Neutrophil (primary cell): ENCODE measurements around the gene HMGA1.
A peak's percentile ranks its signal among the peaks of the same experiment; 100 is the strongest.

Experiments
- H3K27ac ChIP-seq: fragments of 200-600 bp; sonication (generic); 2 replicates; pipeline ENCODE4 v1.5.1; 2016; ENCODE audit warnings: mild to moderate bottlenecking, moderate library complexity
- H3K27me3 ChIP-seq: fragments of 200-600 bp; sonication (generic); 2 replicates; pipeline ENCODE4 v1.6.0; 2016; ENCODE audit warnings: mild to moderate bottlenecking
- H3K36me3 ChIP-seq: fragments of 200-600 bp; sonication (generic); 2 replicates; pipeline ENCODE4 v1.5.1; 2017
- H3K4me1 ChIP-seq, 2 experiments: fragments of 200-600 bp in 1 of 2; sonication (generic) in 1 of 2; 1 replicate in 1 of 2; 2 replicates in 1 of 2; pipeline versions ENCODE4 v1.5.1 to v1.6.1; 2013 to 2016; ENCODE audit warnings: low read depth in 1 of 2, low read length in 1 of 2, mild to moderate bottlenecking in 1 of 2, moderate library complexity in 1 of 2; ENCODE audit not compliant: control insufficient read depth in 1 of 2, insufficient read depth in 1 of 2
- H3K4me3 ChIP-seq, 2 experiments: fragments of 200-600 bp in 1 of 2; sonication (generic) in 1 of 2; 1 replicate in 1 of 2; 2 replicates in 1 of 2; pipeline ENCODE4 v1.5.1; 2013 to 2016; ENCODE audit warnings: low read depth in 1 of 2, low read length in 1 of 2, mild to moderate bottlenecking in 1 of 2, moderate library complexity in 1 of 2
- H3K9me3 ChIP-seq: fragments of 200-600 bp; sonication (generic); 2 replicates; pipeline ENCODE4 v1.5.1; 2016
- TF ChIP-seq, protein P1 (sequence below): fragments of 200-600 bp; sonication (generic); IDR thresholded peaks from 2 replicates; pipeline ENCODE4 v1.5.1; 2016; ENCODE audit warnings: antibody characterized with exemption

The HMGA1 gene

DNA sequence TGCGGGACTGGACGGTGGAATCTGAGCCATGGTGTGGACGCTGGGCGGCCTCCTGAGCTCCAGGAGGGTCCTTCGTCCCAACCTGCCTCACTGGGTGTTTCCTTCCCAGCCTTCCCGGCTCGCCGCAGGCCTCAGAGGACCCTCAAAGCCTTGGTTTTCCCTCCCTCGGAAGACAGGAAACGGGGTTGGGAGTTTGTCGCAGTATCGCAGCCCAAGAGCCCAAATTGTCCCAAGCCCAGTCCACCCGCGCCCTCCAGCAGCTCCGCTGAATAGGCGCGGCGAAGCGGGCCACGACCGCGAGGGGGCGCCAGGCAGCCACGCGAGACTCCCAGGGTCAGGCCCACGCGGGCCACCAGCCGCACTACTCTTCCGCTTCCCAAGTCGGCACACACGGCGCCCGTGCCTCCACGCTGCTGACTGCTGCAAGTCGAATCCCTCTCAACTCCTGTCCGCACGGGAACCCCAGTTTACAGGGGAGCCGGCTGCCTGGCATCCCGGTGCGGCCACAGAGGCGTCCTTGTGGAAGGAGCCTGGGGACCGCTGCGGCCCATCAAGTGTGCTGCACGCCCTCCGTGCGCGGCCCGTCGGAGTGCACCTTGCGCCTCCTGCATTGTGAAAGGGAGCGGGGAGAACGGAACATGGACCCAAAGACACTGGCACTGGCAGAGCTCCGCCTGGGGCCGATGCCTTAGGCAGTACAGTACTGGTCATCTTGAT, 40.4 kb upstream of the HMGA1 start:
- H3K9me3 ChIP-seq: no peaks in the 10 kb centered on the region
- peaks cover 15% of the 10 kb centered on the region for H3K27me3 ChIP-seq
- no peaks in the 10 kb centered on the region for H3K36me3 ChIP-seq
- peak overlapping the region; percentile 55 to 69 for H3K4me3 ChIP-seq
- H3K27ac ChIP-seq: peak overlapping the region; percentile 14
- TF ChIP-seq, protein P1, sequence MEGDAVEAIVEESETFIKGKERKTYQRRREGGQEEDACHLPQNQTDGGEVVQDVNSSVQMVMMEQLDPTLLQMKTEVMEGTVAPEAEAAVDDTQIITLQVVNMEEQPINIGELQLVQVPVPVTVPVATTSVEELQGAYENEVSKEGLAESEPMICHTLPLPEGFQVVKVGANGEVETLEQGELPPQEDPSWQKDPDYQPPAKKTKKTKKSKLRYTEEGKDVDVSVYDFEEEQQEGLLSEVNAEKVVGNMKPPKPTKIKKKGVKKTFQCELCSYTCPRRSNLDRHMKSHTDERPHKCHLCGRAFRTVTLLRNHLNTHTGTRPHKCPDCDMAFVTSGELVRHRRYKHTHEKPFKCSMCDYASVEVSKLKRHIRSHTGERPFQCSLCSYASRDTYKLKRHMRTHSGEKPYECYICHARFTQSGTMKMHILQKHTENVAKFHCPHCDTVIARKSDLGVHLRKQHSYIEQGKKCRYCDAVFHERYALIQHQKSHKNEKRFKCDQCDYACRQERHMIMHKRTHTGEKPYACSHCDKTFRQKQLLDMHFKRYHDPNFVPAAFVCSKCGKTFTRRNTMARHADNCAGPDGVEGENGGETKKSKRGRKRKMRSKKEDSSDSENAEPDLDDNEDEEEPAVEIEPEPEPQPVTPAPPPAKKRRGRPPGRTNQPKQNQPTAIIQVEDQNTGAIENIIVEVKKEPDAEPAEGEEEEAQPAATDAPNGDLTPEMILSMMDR: peak; percentile 98
- H3K4me1 ChIP-seq: peaks cover 9 to 11% of the 10 kb centered on the region in 2 experiments

DNA sequence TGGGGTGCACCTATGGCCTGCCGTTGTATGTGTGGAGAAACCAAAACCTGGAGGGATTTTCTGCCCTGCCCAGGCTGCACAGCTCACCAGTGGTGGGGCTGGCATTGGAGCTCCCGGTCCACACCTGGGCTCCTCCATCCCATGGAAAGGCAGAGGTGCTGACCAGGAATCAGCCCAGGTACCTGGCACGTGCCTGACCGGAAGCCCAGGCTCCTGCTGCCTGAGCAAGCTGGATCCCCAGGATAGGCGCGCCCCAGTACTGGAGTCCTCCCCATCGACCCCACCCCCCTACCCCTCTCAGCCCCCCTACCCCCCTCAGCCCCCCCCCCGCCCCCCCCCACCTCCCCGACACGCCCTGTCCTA, 39.9 kb upstream of the HMGA1 start:
- Histone ChIP-seq H3K27ac (no peak overlapping the region), H3K4me3 (peak overlapping the region; percentile 55 to 69), H3K9me3 (no peaks in the 10 kb centered on the region), H3K36me3 (no peaks in the 10 kb centered on the region), H3K4me1 (peaks cover 9 to 11% of the 10 kb centered on the region in 2 experiments), H3K27me3 (peaks cover 15% of the 10 kb centered on the region)
- TF ChIP-seq, protein P1: no peak

DNA sequence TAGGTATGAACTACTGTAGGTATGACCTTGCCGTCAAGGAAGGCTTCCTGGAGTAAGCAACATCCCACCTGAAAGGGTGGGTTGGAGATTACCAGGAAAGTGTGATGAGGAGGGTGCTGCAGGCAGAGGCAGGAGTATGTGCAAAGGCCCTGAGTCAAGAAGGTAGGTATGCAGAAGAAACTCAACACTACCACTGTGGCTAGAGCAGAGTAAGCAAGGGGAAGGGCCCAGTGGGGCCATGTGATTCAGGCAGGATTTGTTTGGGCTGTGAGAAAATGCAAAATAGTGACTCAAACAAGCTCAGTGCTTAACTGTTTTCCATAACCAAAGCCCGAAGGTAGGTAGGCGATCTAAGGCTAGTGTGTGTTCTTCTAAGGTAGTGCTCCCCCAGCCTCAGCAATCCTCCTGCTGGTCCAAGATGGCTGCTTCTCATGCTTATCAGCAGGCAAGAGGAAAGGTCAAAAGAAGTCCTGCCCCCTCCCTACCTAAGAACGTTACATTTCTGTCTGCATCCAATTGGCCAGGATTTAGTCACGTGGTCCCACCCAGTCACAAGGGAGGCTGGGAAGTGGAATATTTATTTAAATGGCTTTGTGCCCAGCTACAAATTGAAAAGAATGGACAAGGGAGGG, 36.2 kb upstream of the HMGA1 start:
- H3K27ac ChIP-seq: no peak overlapping the region
- no peak overlapping the region for H3K4me3 ChIP-seq
- no peaks in the 10 kb centered on the region for H3K9me3 ChIP-seq
- H3K27me3 ChIP-seq: peaks cover 15% of the 10 kb centered on the region
- peaks cover 9 to 11% of the 10 kb centered on the region in 2 experiments for H3K4me1 ChIP-seq
- TF ChIP-seq, protein P1: no peak
- H3K36me3 ChIP-seq: no peaks in the 10 kb centered on the region

DNA sequence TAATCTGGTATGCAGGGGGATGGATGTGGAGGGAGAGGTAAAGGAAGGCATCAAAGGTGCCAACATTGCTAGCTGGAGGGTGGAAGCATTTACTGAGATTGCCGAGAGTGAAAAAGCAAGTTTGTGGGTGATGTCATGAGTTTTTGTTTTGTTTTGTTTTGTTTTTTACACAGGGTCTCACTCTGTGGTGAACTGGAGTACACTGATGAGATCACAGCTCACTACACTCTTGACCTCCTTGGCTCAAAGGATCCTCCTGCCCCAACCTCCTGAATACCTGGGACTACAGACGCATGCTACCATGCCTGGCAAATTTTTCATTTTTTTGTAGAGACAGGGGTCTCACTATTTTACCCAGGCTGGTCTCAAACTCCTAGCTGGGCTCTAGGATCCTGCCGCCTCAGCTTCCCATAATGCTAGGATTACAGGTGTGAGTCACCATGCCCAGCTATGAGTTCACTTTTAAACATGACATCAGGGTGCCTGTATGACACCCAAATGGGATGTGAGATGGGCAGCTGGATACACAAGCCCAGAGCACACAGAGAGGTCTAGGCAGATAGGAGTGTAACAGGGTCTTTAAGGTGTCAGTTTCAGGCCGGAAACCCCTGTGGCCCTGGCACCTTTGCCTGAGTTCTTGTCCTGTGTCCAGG, 35.1 kb upstream of the HMGA1 start:
- Histone ChIP-seq H3K27ac (no peak overlapping the region), H3K9me3 (no peaks in the 10 kb centered on the region)
- TF ChIP-seq, protein P1: no peak

DNA sequence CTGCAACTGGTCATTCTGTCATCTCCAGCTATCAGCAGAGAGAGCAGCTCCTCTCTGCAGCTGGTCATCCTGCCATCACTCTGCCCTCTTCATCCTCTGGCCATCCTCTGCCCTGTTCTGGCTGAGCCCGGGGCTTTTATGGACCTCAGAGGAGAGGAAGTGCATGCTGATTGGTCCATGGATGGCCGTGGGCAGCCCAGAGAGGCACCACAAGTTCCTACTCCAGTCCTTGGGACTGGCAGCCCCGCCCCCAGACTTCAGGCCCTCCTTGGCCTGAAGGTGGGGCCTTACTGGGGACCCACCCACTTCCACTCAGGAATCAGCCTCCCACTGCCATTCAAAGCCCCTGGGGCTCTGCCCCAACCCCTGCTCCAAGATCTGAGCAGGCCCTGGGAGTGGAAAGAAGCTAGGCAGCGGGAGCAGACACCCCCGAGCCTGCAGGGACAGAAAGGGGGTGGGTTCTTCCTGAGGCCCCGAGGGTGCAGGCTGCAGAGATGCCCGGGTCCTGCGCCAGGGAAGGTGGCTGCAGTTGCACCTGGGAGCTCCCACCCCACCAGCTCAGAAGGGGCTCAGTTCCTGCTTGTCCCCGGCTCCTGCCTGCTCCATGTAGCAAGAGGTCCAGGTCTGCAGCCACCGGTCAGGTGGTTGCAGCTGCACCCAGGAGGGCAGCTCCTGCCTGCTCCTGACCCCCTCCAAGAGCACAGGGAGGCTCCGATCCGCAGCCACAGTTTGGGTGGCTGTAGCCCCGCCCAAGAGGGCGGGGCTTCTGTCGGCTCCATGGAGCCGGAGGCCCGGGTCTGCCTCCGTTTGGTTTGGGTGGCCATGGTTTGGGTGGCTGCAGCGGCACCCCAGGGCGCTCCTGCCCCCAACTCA, 34.1 kb upstream of the HMGA1 start:
- Histone ChIP-seq H3K36me3 (no peaks in the 10 kb centered on the region), H3K4me3 (no peak overlapping the region), H3K27me3 (peaks cover 10% of the 10 kb centered on the region), H3K27ac (no peak overlapping the region), H3K9me3 (no peaks in the 10 kb centered on the region), H3K4me1 (no peaks in the 10 kb centered on the region)
- TF ChIP-seq, protein P1: no peak

More for the DNA sequence above, 35.1 kb upstream of the HMGA1 start:
- Histone ChIP-seq H3K4me3 (no peak overlapping the region), H3K27me3 (peaks cover 13% of the 10 kb centered on the region), H3K36me3 (no peaks in the 10 kb centered on the region), H3K4me1 (peaks cover 3% of the 10 kb centered on the region in 2 experiments)
